Gastrocnemius medialis (tissue), 4 donors: ENCODE data around the gene THSD4. TPM values are rescaled to one million over a fixed set of nuclear protein-coding genes. Genes with fewer than 3 reads are reported as not detected.

Experiments used
- ATAC-seq, 2 donors: fragments of 150-250 bp; one replicate each; pipeline ENCODE4 v1.9.1; 2016
- DNase-seq, 2 donors: peaks; one replicate each; pipeline ENCODE4 v3.0.0-alpha.2; 2019
- H3K27ac ChIP-seq, 4 donors: fragments of 200-600 bp; sonication (generic); 1 replicate in 1 of 4; 2 replicates in 3 of 4; pipeline ENCODE4 v1.5.1; 2016 to 2018; ENCODE audit warnings: mild to moderate bottlenecking in 2 of 4, moderate library complexity in 1 of 4
- H3K27me3 ChIP-seq, 3 donors: fragments of 200-600 bp; sonication (generic) in 2 of 3; 1 replicate in 1 of 3; 2 replicates in 2 of 3; pipeline versions ENCODE4 v1.5.1 to v1.6.0; 2016 to 2019; ENCODE audit warnings: mild to moderate bottlenecking in 1 of 3, moderate library complexity in 1 of 3
- H3K36me3 ChIP-seq, 2 donors: fragments of 200-600 bp; sonication (generic) in 1 of 2; one replicate each; pipeline ENCODE4 v1.5.1; 2017 to 2018
- H3K4me1 ChIP-seq, 2 donors: fragments of 200-600 bp; sonication (generic) in 1 of 2; one replicate each; pipeline ENCODE4 v1.5.1; 2016 to 2017; ENCODE audit warnings: mild to moderate bottlenecking in 2 of 2
- H3K4me3 ChIP-seq, 4 donors: fragments of 200-600 bp; sonication (generic) in 3 of 4; 1 replicate in 1 of 4; 2 replicates in 3 of 4; pipeline ENCODE4 v1.5.1; 2016 to 2019; ENCODE audit warnings: mild to moderate bottlenecking in 2 of 4
- H3K9me3 ChIP-seq, 3 donors: fragments of 200-600 bp; sonication (generic) in 2 of 3; 1 replicate in 1 of 3; 2 replicates in 2 of 3; pipeline ENCODE4 v1.5.1; 2016 to 2019
- POLR2A ChIP-seq, 2 donors: fragments of 450-650 bp; IDR thresholded peaks; one replicate each; pipeline ENCODE4 v1.6.1; 2017; ENCODE audit warnings: antibody characterized with exemption in 2 of 2, mild to moderate bottlenecking in 2 of 2, moderate library complexity in 2 of 2
- in situ Hi-C, 4 donors: fragments of 200-750 bp; cut with MboI; loops; one replicate each; pipeline versions ENCODE4 v1.15.0 to v1.8.0; 2017; ENCODE audit warnings: low sequenced_read_pairs in 4 of 4
- intact Hi-C: fragments of 100-400 bp; cut with DNase I; formaldehyde crosslinking; loops from one replicate; pipeline ENCODE4 v1.15.1; 2023; ENCODE audit warnings: low total_unique reads
- total RNA-seq, 4 donors: library from RNA; depleted of rRNA; stranded (reverse); fragments of >200 nt; gene quantifications; one replicate each; pipeline versions ENCODE4 v1.1.0 to v1.2.3, GENCODE V29; 2016
- TF ChIP-seq, protein P1 (sequence below), 5 experiments: fragments of 450-650 bp in 3 of 5; fragments of 200-600 bp in 2 of 5; sonication (generic) in 2 of 5; IDR thresholded peaks in 4 of 5; conservative IDR thresholded peaks in 1 of 5; 1 replicate in 4 of 5; 2 replicates in 1 of 5; pipeline ENCODE4 v1.5.1; 2016 to 2019; ENCODE audit warnings: antibody characterized with exemption in 5 of 5, mild to moderate bottlenecking in 3 of 5, moderate library complexity in 3 of 5

Gene THSD4
- total RNA-seq, 4 donors from 2014 or later, result 0.35 to 3.1 (median 0.60) TPM

DNA sequence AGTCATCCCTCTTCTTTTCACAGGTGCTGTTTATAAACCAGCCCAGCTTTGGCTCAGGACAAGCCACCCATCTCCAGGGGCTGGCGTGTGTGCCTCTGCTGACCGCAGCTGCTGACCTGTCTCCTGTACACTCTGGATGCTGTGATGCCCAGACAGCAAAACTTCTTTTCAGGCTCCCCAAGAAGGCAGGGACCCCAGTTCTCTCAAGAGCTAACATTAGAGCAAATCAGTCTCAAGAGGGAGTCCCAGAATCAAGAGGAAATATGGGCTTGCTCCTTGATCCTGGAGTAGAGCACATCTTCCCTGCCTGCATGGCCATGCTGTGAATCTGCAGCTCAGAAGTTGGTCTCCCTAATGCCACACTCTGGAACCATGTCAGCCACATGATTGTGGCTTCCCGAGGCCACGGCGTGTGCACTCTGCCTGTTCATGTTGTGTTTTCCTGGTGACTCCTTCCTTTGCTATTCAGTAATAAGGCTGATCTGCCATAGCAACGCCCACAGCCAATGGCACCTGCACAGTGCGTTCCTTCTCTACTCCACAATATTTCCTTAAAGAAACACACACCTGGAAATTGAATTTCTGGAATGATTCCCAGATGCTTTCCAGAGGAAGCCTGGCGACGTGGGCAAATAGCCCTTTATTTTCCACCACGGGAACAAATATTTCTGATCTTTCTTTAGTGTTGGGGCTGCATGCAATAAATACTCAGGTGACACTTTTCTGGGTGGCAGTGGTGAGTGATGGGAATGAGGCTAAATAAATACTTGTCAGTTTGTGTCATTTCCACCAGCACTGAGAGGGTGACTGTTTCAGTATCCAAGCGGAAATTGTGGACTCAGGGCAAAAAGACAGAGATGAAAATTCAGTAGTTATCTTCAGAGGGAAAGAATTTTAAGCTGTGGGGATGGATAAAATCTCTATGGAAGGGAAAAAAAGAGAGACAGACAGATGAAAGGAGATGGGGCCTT is 21.9 kb upstream of the THSD4 start:
- Histone ChIP-seq H3K27ac (no peak overlapping the region), H3K9me3 (no peaks in the 10 kb centered on the region), H3K36me3 (no peaks in the 10 kb centered on the region), H3K4me3 (no peak overlapping the region), H3K4me1 (no peaks in the 10 kb centered on the region), H3K27me3 (no peaks in the 10 kb centered on the region)
- ATAC-seq (no peak), DNase-seq (no peak)
- intact Hi-C loops (no loop called here), in situ Hi-C loops (no loop called here)
- no peak for TF ChIP-seq POLR2A (IDR thresholded peaks at IDR 0.05)
- TF ChIP-seq, protein P1, sequence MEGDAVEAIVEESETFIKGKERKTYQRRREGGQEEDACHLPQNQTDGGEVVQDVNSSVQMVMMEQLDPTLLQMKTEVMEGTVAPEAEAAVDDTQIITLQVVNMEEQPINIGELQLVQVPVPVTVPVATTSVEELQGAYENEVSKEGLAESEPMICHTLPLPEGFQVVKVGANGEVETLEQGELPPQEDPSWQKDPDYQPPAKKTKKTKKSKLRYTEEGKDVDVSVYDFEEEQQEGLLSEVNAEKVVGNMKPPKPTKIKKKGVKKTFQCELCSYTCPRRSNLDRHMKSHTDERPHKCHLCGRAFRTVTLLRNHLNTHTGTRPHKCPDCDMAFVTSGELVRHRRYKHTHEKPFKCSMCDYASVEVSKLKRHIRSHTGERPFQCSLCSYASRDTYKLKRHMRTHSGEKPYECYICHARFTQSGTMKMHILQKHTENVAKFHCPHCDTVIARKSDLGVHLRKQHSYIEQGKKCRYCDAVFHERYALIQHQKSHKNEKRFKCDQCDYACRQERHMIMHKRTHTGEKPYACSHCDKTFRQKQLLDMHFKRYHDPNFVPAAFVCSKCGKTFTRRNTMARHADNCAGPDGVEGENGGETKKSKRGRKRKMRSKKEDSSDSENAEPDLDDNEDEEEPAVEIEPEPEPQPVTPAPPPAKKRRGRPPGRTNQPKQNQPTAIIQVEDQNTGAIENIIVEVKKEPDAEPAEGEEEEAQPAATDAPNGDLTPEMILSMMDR (IDR thresholded peaks at IDR 0.05 in 4 of 5, conservative IDR thresholded peaks at IDR 0.05 in 1 of 5), result no peak

DNA sequence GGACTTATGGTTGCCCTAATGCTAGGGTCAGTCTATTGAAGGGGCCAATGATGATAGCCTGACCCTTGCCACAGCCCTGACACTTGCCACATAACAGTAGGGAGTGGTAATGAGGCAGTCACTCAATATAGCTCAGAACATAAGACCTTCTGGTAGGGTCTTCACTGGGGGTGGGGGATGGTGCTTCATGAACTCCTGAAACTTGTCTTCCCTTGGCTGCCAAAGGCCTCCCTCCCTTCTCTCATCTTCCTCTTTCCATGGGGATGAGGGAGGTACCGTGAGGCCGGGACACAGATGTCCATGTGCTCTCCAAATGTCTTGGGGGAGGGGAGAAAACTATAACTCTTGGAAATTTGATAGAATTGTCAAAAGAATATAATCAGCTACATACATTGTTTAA is 21.1 kb upstream of the THSD4 start:
- no peaks in the 10 kb centered on the region for H3K36me3 ChIP-seq
- DNase-seq (no peak), ATAC-seq (no peak)
- no peaks in the 10 kb centered on the region for H3K9me3 ChIP-seq
- TF ChIP-seq, protein P1 (IDR thresholded peaks at IDR 0.05 in 4 of 5, conservative IDR thresholded peaks at IDR 0.05 in 1 of 5), result no peak
- TF ChIP-seq POLR2A (IDR thresholded peaks at IDR 0.05), result no peak
- H3K27ac ChIP-seq, result no peak overlapping the region
- no peaks in the 10 kb centered on the region for H3K27me3 ChIP-seq
- H3K4me1 ChIP-seq, result no peaks in the 10 kb centered on the region
- in situ Hi-C loops, result no loop called here
- intact Hi-C loops, result no loop called here
- no peak overlapping the region for H3K4me3 ChIP-seq

DNA sequence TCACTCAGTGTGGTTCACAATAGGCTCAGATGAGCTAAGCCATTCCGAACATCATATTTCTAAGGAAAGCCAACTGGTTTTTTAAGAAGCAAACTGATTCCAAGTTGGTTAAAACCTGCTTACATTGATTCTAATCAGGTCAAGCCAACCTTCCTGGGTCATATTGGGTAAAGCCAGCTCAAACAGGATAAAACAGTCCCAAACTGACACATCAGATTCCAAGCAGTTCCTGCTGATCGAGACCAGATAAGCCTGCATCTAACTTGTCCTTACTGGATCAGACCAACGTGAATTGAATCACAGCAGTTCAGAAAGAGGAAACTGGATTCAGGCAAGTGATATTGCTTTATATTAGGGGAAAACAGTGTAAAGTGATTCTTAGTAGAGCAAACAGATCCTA is 18.6 kb upstream of the THSD4 start:
- H3K27ac ChIP-seq, result no peak overlapping the region
- DNase-seq (no peak), ATAC-seq (no peak)
- in situ Hi-C loops, result no loop called here
- H3K4me1 ChIP-seq, result no peaks in the 10 kb centered on the region
- H3K27me3 ChIP-seq, result no peaks in the 10 kb centered on the region
- no peaks in the 10 kb centered on the region for H3K9me3 ChIP-seq
- TF ChIP-seq, protein P1 (IDR thresholded peaks at IDR 0.05 in 4 of 5, conservative IDR thresholded peaks at IDR 0.05 in 1 of 5), result no peak
- no peak for TF ChIP-seq POLR2A (IDR thresholded peaks at IDR 0.05)
- intact Hi-C loops, result no loop called here
- no peaks in the 10 kb centered on the region for H3K36me3 ChIP-seq
- no peak overlapping the region for H3K4me3 ChIP-seq

DNA sequence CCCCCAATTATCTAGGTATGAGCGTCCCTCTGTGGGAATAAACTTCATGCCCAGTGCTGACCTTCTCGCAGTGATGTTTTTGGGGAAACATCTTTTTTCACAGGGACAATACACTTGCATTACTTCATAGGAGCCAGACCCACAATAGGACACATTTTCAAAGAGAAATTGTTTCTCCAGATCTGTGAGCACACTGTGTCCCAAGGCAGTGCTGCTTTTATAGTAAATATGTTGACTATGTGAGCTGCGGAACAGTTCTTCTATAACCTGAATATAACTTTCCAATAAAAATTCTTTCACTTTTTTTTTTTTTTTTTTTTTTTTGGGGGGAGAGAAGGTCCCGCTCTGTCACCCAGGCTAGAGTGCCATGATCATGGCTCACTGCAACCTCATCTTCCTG is 17.4 kb upstream of the THSD4 start:
- in situ Hi-C loops, result no loop called here
- no peak for DNase-seq
- Histone ChIP-seq H3K27ac (no peak overlapping the region), H3K27me3 (no peaks in the 10 kb centered on the region), H3K4me1 (no peaks in the 10 kb centered on the region), H3K4me3 (no peak overlapping the region), H3K36me3 (no peaks in the 10 kb centered on the region), H3K9me3 (no peaks in the 10 kb centered on the region)
- TF ChIP-seq, protein P1 (IDR thresholded peaks at IDR 0.05 in 4 of 5, conservative IDR thresholded peaks at IDR 0.05 in 1 of 5), result no peak
- no peak for TF ChIP-seq POLR2A (IDR thresholded peaks at IDR 0.05)
- ATAC-seq, result no peak
- intact Hi-C loops, result no loop called here
